Gastroesophageal sphincter (tissue), 4 donors: ENCODE results near the gene SPTBN5. TPM values are rescaled to one million over a fixed set of nuclear protein-coding genes. Genes with fewer than 3 reads are reported as not detected.

Source experiments
- ATAC-seq: fragments of 150-250 bp; one replicate; pipeline ENCODE4 v1.9.1; 2016; ENCODE audit warnings: mild to moderate bottlenecking, moderate library complexity
- H3K27ac ChIP-seq, 4 donors: fragments of 200-600 bp; sonication (generic) in 3 of 4; 1 replicate in 3 of 4; 2 replicates in 1 of 4; pipeline ENCODE4 v1.5.1; 2016 to 2019
- H3K27me3 ChIP-seq: fragments of 200-600 bp; sonication (generic); one replicate; pipeline ENCODE4 v1.5.1; 2019
- H3K36me3 ChIP-seq, 2 donors: fragments of 200-600 bp; sonication (generic); one replicate each; pipeline ENCODE4 v1.5.1; 2019; ENCODE audit warnings: control low read depth in 1 of 2
- H3K4me1 ChIP-seq, 3 donors: fragments of 200-600 bp; sonication (generic); 1 replicate in 2 of 3; 2 replicates in 1 of 3; pipeline ENCODE4 v1.5.1; 2016 to 2019; ENCODE audit warnings: control low read depth in 2 of 3
- H3K4me3 ChIP-seq, 2 donors: fragments of 200-600 bp; sonication (generic); one replicate each; pipeline ENCODE4 v1.5.1; 2019; ENCODE audit warnings: mild to moderate bottlenecking in 1 of 2, moderate library complexity in 1 of 2
- H3K9me3 ChIP-seq, 3 donors: fragments of 200-600 bp; sonication (generic); one replicate each; pipeline ENCODE4 v1.5.1; 2017 to 2019; ENCODE audit warnings: control low read depth in 2 of 3
- CTCF ChIP-seq, 4 experiments: fragments of 200-600 bp in 2 of 4; fragments of 450-650 bp in 2 of 4; sonication (generic) in 1 of 4; IDR thresholded peaks; one replicate each; pipeline ENCODE4 v1.5.1; 2017 to 2019; ENCODE audit warnings: antibody characterized with exemption in 4 of 4, mild to moderate bottlenecking in 2 of 4, moderate library complexity in 2 of 4
- EP300 ChIP-seq: sonication (generic); formaldehyde crosslinking; IDR thresholded peaks from one replicate; pipeline ENCODE4 v1.6.1; 2017; ENCODE audit warnings: antibody characterized with exemption, mild to moderate bottlenecking
- POLR2A ChIP-seq, 2 donors: fragments of 450-650 bp; IDR thresholded peaks; one replicate each; pipeline ENCODE4 v1.6.1; 2017; ENCODE audit warnings: antibody characterized with exemption in 2 of 2, mild to moderate bottlenecking in 2 of 2, moderate library complexity in 1 of 2
- POLR2AphosphoS5 ChIP-seq: sonication (generic); formaldehyde crosslinking; IDR thresholded peaks from one replicate; pipeline ENCODE4 v1.6.1; 2017; ENCODE audit warnings: antibody characterized with exemption
- WGBS, 2 donors: methylation state at CpG; one replicate each; pipeline ENCODE4 v1.1.5; 2018; ENCODE audit warnings: low coverage in 1 of 2; 5-methylcytosine and 5-hydroxymethylcytosine counted together
- total RNA-seq, 4 donors: library from RNA; depleted of rRNA; stranded (reverse); fragments of >200 nt; gene quantifications; one replicate each; pipeline ENCODE4 v1.1.0, GENCODE V29; 2016

SPTBN5 gene
- total RNA-seq, 4 donors from 2014 or later: 0.13 to 0.93 (median 0.38) TPM

GRCh38 chr15:41923401-41923997 is 29.6 kb upstream of the SPTBN5 start:
- H3K36me3 ChIP-seq: peaks cover 0 to 18% of the 10 kb centered on the region in 2 donors
- H3K9me3 ChIP-seq: no peaks in the 10 kb centered on the region
- peaks cover 0 to 74% (median 16%) of the 10 kb centered on the region in 3 donors for H3K4me1 ChIP-seq
- no peak overlapping the region for H3K27ac ChIP-seq
- WGBS, 2 donors: 86 to 100% methylated on average over 1 of the region's 3 CpGs
- no peaks in the 10 kb centered on the region for H3K27me3 ChIP-seq
- TF ChIP-seq CTCF (IDR thresholded peaks at IDR 0.05) (no peak), POLR2AphosphoS5 (no peak), POLR2A (IDR thresholded peaks at IDR 0.05) (no peak), EP300 (no peak)
- ATAC-seq: no peak
- H3K4me3 ChIP-seq: no peak overlapping the region

GRCh38 chr15:41922353-41922752 is 28.5 kb upstream of the SPTBN5 start:
- TF ChIP-seq POLR2AphosphoS5: no peak
- TF ChIP-seq CTCF (IDR thresholded peaks at IDR 0.05): no peak
- no peak for TF ChIP-seq POLR2A (IDR thresholded peaks at IDR 0.05)
- TF ChIP-seq EP300: no peak
- no peak for ATAC-seq
- Histone ChIP-seq H3K4me1 (peaks cover 0 to 75% (median 19%) of the 10 kb centered on the region in 3 donors), H3K9me3 (no peaks in the 10 kb centered on the region), H3K4me3 (no peak overlapping the region), H3K27me3 (no peaks in the 10 kb centered on the region), H3K27ac (no peak overlapping the region), H3K36me3 (peaks cover 0 to 20% of the 10 kb centered on the region in 2 donors)
- 78 to 93% methylated on average over 8 to 9 of the region's 9 CpGs for WGBS, 2 donors

GRCh38 chr15:41921639-41922038 is 27.8 kb upstream of the SPTBN5 start:
- H3K9me3 ChIP-seq: no peaks in the 10 kb centered on the region
- no peak overlapping the region for H3K4me3 ChIP-seq
- peaks cover 0 to 77% (median 20%) of the 10 kb centered on the region in 3 donors for H3K4me1 ChIP-seq
- no peaks in the 10 kb centered on the region for H3K27me3 ChIP-seq
- 67 to 78% methylated on average over 4 to 5 of the region's 5 CpGs for WGBS, 2 donors
- peaks cover 0 to 20% of the 10 kb centered on the region in 2 donors for H3K36me3 ChIP-seq
- ATAC-seq: no peak
- peak overlapping the region in 2 of 4 donors; percentile 56 for H3K27ac ChIP-seq
- no peak for TF ChIP-seq POLR2AphosphoS5
- no peak for TF ChIP-seq POLR2A (IDR thresholded peaks at IDR 0.05)
- no peak for TF ChIP-seq CTCF (IDR thresholded peaks at IDR 0.05)
- TF ChIP-seq EP300: no peak

- 71% methylated on average over 5 of the region's 9 CpGs; no CpG with 5 or more reads in 1 of the 2 donors for WGBS, 2 donors
- Histone ChIP-seq H3K36me3 (peaks cover 0 to 20% of the 10 kb centered on the region in 2 donors), H3K9me3 (no peaks in the 10 kb centered on the region), H3K27ac (peak overlapping the region in 2 of 4 donors; percentile 56), H3K4me3 (no peak overlapping the region), H3K27me3 (no peaks in the 10 kb centered on the region), H3K4me1 (peaks cover 0 to 77% (median 18%) of the 10 kb centered on the region in 3 donors)
- ATAC-seq: no peak
- TF ChIP-seq EP300 (no peak), POLR2AphosphoS5 (no peak), CTCF (IDR thresholded peaks at IDR 0.05) (no peak), POLR2A (IDR thresholded peaks at IDR 0.05) (no peak)
These were observed 27.3 kb upstream of the SPTBN5 start for GRCh38 chr15:41921167-41921566.

- Histone ChIP-seq H3K36me3 (peaks cover 0 to 20% of the 10 kb centered on the region in 2 donors), H3K4me1 (peaks cover 0 to 77% (median 22%) of the 10 kb centered on the region in 3 donors), H3K9me3 (no peaks in the 10 kb centered on the region), H3K27ac (peak overlapping the region in 3 of 4 donors; percentile 56 to 60 (median 56)), H3K27me3 (no peaks in the 10 kb centered on the region), H3K4me3 (no peak overlapping the region)
- WGBS, 2 donors: 39 to 65% methylated on average over 2 to 3 of the region's 3 CpGs
- ATAC-seq: peak; percentile 44
- TF ChIP-seq CTCF (IDR thresholded peaks at IDR 0.05) (no peak), POLR2A (IDR thresholded peaks at IDR 0.05) (no peak), EP300 (no peak), POLR2AphosphoS5 (no peak)
These were observed 26.2 kb upstream of the SPTBN5 start for GRCh38 chr15:41919954-41920538.
